ENCODE measurements around the gene LAMTOR2.

LAMTOR2 gene

DNA sequence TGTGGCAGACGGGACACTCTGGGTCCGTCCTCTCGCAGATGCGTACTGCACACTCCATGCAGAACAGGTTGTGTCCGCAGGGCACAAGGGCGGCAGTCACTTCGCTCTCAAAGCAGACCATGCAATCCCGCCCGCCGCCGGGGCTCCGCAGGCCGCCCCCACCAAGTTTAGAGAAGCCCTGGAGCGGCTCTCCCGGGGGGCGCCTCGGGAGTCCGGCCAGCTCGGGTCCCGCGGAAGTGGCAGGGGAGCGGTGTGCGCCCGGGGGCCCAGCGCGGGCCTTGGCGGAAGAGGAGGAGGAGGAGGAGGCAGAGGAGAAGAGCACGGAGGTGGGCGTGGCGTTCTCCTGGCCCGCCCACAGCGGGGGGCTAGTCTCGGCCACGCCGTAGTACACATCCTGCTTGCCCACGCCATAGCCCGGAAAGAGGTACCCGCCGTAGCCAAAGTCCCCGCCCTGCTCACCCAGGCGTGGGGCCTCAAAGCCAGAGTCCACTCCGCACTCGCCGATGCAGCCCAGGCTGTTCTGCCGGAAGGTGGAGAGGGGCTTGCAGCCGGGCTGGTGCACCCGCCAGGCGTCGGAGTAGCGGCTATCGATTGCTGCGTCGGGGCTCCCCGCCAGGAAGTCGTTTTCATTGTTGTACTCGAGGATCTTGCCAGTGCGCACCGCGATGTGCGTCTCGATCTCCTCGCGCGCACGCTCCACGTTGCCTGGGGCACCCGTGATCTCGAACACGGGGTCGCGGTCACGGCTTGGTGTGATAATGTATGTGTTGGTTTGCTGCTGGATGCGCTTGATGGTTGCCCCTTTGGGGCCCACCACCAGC lies 22.2 kb downstream of the LAMTOR2 start:
- DNase-seq (ENCODE audit: low read depth): no peak

- no peak for DNase-seq (ENCODE audit: low read depth)
Observed at GRCh38 chr1:156077430-156077760, 22.8 kb downstream of the LAMTOR2 start.

DNA sequence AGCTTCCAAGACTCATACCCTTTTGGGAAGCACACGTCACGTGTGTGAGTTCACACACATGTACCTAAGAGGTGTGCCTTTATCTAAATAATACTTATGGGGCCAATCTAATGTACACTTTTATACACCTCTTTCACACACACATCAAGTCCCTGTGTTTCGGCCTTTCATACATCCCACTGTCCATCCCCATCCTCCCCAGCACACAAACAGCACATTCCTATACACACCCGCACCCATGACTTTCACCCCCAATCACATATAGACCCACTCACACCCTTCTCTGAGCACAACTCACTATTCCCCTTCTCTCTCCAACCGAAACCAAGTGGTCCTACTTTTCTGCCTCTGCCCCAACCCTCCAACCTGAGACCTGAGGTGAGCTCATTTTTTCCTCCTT lies 24.1 kb downstream of the LAMTOR2 start:
- DNase-seq (ENCODE audit: low read depth): no peak

DNA sequence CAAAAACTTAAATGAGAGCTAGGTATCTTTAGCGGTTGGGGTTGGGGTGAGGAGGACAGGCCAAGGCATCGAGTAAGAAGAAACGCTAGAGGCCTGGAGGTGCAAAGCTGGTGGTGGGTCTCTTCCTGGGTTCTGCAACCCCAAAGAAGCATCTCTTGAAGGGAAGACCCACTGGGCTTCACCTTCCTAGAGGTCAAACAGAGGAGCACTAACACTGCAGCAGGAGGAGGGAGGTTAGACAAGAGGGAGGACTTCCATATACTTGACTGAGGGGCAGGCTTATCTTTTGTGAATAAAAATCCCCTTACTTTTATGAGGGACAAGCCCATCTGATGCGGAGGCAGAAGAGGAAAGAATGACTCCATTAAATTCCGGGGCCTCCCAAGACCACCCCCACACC lies 25.2 kb downstream of the LAMTOR2 start:
- DNase-seq (ENCODE audit: low read depth): no peak

DNA sequence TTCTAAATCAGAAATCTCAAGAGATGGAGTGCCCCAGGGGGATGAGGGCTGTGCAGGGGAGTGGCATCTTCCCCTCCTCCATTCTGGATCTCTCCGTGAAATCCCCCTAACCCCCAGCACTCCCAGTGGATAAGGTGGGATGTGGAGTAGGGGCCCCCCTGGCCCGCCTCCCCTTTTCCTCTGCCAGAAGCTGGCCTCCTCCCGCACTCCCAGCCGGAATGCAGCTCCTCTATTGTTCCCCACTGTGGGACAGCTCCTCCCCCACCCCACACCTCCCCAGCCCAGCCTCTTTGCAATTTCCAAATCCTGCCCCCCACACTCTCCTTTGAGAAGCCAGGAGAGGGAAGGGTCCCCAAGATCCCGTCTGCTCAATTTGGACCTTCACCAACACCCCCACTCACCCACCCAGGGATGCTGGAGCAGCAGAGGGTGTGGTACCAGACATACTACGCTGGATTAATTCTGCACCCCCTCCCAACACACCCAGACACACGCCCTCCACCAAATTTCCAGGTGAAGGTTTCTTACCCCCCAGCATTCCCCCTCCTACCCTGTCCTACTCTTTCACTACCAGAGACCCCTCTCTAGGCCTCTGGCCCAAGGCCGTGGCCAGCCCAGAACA lies 25.8 kb downstream of the LAMTOR2 start:
- no peak for DNase-seq (ENCODE audit: low read depth)

DNA sequence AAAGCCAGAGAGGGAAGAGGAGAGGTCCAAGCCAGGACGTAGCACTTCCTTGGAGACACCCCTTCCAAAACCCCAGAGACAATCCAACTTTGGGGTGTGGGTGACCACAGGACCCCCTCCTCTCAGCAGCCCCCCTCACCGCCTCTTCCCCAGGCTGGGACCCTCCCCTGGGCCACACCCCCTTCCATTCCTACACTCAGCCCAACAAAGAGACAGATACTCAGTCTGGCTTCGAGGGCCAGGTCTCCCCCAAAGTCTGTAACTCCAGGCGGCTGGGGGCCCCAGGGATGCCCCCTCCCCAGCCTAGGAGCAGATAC lies 26.2 kb downstream of the LAMTOR2 start:
- no peak for DNase-seq (ENCODE audit: low read depth)

- no peak for DNase-seq (ENCODE audit: low read depth)
Observed at GRCh38 chr1:156081180-156081916, 26.8 kb downstream of the LAMTOR2 start.

- DNase-seq (ENCODE audit: low read depth): no peak
Observed at GRCh38 chr1:156081917-156082308, 27.3 kb downstream of the LAMTOR2 start.

DNA sequence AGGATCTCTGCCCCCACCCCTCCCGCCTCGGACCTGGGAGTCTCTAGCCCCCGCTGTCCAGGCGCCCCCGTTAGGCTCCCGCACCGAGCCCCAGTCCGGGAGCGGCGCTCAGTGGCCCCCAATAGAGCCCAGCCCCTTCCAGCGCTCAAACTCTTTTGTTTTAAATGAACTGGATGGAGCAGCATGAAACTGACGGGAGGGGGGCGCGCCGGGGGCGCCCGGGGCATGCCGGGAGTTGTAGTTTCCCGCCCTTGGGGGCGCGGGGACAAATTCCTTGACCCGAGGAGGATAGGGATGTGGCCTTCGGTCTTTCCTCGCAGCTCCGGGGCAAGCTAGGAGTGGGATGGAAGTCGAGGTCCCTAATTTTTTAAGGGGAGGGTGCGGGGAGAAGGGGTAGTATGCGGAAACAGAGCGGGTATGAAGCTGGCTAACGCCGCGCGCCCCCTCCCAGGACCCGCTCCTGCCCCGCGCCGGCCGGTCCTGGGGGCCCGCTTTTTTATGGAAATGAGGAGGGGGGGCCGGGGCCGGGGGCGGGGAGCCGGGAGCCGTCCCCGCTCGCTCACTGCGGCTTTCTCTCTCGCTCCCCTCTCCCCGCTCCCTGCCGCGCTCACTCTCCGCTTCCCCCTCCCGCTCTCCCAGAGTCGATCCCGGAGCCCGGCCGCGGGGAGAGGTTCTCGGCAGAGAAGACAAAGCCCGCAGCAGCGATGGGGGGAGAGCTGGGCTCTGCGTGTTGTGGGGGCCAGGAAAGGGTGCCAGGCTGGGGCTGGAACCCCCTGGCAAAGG lies 27.9 kb downstream of the LAMTOR2 start, which contains the start of gene MEX3A:
Gene MEX3A, minus strand, starts transcription at position 157 of the 783 bp plus-strand sequence. CDS start 467 bp downstream, outside the sequence.
- DNase-seq (ENCODE audit: low read depth): peak; percentile 82

DNA sequence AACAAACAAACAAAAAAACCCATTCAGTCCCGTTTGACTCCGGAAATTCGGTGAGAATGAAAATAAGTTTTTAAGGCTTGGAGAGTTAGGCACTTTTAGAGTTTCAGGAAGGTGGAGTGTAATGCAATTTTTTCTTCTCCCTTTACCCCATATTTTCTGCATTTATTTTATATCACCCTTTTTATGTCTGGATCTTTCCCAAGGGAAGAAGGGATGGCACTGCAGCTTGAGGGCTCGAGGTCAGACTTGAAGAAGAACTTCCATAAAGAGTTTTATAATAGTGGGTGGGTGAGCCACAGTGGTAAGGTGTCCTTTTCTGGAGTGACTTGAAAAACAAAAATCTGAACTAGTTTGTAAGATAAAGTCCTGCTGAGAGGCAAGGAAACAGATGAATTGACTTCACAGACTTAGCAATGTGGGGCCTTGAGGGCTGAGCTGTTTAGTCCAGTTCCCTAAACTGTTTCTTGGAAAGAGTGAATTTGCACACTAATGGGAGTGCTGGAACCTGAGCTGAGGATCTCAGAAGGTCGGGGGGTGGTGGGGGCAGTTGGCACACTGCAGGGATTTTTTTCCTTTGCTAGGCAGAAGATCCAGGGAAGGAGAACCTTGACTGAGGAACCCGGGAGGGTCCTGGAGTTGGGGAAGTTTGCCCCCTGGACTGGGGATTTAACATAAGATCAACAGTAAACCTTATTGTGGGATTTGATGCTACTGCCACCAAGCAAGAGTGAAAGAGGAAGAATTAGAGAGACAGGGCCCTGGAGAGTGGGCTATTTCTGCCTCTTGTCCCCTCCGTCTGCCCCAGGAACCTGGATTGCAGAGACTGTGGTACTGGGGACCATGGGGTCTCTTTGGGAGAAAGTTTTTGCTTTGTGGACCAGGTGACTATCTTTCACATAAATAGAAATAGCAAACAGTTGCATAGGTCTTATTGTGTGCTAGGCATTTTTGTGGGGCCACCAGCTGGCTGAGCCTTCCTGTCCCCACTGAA lies 29.5 kb downstream of the LAMTOR2 start:
- no peak for DNase-seq (ENCODE audit: low read depth)

GRCh38 chr1:156086256-156086662 lies 31.7 kb downstream of the LAMTOR2 start:
- no peak for DNase-seq (ENCODE audit: low read depth)

GRCh38 chr1:156089704-156090103 lies 35.1 kb downstream of the LAMTOR2 start:
- no peak for DNase-seq (ENCODE audit: low read depth)

- no peak for DNase-seq (ENCODE audit: low read depth)
Observed at GRCh38 chr1:156090138-156090839, 35.7 kb downstream of the LAMTOR2 start.

DNA sequence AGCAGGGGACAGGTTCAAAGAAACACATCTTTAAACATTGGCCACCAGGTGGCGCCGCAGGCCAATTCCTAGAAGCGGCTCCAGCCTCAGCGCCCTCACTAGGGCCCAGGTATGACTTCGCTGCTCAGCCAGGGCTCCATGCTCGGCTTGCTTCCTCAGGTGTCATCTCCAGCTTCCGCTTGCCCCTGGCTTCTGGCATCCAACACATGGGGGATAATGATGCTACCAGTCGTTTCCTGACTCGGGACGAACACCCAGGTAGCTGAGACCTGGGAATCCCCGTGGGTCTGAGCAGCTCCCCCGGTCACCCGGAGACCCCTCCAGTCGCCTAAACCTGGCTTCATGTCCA lies 36.2 kb downstream of the LAMTOR2 start:
- peak; percentile 86 for DNase-seq (ENCODE audit: low read depth)

DNA sequence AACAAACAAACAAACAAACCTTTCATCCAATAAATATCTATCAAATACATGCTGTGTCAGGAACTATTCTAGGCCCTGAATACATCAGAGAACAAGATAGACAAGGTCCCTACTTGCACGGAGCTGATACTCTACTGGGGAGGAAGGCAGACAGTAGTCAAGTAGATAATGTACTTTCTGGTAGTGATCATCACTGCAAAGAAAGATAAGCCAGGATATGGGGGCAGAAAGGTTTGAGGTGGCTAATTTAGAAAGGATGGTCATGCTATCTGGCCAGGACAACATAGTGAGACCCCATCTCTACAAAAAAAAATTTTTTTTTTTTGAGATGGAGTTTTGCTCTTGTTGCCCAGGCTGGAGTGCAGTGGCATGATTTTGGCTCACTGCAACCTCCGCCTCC lies 37.0 kb downstream of the LAMTOR2 start:
- DNase-seq (ENCODE audit: low read depth): no peak

DNA sequence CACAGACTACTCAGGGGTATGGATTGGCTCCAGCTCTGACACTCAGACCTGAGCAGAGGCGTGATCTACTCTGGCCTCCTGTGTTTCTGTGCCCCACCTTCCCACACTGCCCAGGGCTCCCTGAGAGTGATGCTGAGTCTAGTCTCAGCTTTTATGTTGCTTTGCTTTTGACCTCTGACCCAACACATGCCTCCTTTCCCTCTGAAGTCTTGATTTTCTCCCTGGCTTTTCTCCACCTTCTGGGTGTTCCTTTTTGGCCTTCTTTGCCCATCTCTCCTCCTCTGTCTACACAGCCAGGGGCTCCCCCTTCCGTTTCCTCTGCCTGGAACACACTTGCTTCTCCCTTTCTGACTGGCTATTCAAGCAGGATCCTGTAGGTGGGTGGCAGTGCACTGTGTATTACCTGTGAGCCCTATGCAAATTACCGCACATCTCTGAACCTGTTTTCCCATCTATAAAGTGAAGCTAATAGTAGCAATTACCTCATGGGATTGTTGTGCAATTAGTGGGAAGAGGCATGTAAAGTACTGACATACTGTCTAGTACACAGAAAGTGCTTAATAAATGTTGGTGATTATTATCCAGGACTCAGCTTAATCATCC lies 41.4 kb downstream of the LAMTOR2 start:
- DNase-seq (ENCODE audit: low read depth): no peak

GRCh38 chr1:156096640-156097391 lies 42.2 kb downstream of the LAMTOR2 start:
- DNase-seq (ENCODE audit: low read depth): peak; percentile 92

DNA sequence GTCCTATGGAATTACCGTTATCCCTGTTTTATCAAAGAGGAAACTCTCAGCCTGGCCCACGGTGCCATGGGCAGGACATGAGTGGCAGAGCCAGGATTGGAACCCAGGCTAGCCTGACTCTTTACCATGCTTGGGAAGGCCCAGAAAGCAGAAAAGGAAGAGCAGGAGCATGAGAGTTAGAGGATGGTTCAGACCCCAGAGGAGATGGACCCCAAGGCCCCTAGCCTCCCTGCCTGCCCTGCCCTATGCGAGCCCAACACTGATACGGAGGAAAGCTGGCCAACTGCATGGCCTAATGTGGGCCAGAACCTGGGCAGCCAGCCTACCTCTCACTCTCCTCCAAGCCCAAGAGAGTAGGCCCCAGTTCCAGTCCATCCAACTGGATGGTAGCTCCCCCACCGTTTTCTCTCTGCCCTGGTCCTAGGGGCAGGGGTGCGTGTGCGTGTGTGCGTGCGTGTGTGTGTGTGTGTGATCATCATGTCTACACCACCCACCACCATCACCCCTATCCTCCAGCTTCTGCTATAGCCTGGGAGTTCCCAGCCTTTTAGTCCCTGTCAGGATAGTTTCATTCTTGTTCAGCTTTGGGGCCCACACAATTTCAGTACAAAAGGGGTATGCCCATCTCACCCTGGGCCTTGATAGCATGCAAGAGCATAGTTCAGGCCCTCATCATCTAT lies 43.1 kb downstream of the LAMTOR2 start:
- DNase-seq (ENCODE audit: low read depth): no peak

DNA sequence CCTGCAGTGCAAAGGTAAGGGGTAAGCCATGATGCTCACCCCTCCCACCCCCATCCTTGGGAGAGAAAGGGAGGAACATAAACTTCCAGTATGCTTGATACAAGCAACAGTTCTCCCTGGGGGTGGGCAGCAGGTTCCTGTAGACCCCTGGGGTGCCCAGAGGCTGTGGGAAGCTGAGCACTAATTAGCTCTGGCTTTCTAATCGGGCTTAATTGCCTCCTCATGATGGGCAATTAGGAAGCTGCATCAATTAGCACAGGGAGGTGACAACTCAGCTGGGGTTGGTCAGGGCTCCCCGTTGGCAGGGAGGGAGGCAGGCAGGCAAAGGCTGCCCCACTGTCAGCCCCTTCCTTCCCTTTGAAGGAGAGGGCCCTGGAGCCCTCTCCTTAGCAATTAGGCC lies 44.2 kb downstream of the LAMTOR2 start:
- DNase-seq (ENCODE audit: low read depth): no peak

All from ELR (cell line).